Activated CD4-positive, alpha-beta T cell treated with anti-CD3 and anti-CD28 coated beads for 4 hours (primary cell): Measurements from ENCODE around the gene CCDC174.
"Not testable (repeated sequence)": the region's sequence is repeated elsewhere in the genome, so short reads cannot be mapped to it uniquely, and the experiment has no call there.

Source experiments
- DNase-seq, 2 donors: peaks; one replicate each; pipeline ENCODE4 v3.0.0-alpha.2; 2020

Gene CCDC174

DNA sequence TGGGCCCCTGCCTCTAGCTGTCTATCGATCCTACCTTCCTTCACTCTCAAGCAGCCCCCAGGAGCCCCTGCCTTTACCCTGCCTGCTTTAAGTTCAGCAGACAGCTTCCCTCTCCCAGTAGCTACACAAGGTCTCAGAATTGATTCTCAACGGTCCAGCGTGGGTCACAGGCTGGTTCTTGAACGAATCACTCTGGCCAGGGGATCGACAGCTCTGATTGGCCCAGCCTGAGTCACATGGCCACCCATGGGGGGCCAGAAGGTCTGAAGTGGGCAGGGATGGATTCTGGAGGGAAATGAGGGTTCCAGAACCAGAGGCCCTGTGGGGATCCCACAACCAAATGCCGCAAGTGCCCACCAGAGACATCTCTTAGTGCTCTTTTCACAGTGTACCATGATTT is 23.7 kb upstream of the CCDC174 start:
- no peak for DNase-seq

DNA sequence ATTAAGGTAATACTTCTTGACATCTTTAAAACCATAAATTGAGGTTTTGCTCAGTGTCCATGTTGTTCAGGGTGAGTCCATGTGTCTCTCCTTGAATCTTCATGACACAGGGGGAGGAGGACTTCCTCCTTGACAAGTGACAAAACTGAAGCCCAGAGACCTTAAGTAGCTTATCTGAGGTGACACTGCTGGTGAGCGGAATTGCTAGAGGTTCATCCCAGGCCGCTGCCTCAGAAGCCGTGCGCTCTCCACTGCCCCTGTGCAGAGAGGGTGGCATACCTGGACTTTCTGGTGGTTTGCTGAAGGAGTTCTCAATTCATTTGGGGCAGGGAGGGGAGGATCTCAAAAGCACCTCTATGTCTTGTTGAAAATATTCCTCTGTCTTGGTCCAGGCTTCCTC is 23.2 kb upstream of the CCDC174 start:
- no peak for DNase-seq

DNA sequence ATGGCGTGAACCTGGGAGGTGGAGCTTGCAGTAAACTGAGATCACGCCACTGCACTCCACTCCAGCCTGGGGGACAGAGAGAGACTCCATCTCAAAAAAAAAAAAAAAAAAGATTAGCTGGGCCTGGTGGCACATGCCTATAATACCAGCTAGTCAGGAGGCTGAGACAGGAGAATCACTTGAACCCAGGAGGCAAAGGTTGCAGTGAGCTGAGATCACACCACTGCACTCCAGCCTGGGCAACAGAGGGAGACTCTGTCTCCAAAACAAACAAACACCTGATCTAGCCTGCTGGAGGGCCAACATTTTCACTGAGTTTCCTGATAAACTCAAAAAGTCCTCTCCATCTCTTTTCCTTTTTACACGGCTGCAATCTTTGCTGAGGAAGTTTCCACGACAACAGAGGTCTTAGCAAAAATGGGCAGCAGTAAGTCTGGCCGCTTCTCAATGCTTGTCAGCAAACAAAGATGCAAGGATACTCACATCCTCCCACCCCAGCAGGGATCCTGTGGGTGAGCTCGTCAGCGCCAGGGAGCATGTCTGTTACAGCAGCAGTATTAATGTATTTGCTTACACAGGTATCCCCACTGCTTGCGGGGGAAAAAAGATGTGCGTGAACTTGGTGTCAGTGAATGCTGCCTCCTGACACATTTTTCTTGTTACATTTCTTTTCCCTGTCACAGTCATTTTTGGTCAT is 21.0 kb upstream of the CCDC174 start:
- DNase-seq, result no peak

DNA sequence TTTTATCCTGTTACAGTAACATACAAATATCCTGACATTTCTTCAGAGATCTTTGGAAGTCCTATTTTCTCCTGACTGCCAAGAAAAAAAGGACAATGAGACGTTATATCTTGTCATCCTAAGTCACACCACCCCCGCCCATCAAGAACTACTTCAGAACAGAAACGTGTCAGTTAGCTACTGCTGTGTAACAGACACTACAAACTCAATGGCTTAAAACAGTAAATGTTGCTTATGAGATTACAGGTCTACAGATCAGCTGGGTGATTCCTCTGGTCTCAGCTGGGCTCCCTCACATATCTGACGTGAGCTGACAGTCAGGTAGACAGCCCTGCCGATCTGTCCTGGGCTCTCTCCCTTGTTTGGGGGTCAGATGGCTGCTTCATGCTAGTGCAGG is 20.5 kb upstream of the CCDC174 start:
- no peak for DNase-seq

DNA sequence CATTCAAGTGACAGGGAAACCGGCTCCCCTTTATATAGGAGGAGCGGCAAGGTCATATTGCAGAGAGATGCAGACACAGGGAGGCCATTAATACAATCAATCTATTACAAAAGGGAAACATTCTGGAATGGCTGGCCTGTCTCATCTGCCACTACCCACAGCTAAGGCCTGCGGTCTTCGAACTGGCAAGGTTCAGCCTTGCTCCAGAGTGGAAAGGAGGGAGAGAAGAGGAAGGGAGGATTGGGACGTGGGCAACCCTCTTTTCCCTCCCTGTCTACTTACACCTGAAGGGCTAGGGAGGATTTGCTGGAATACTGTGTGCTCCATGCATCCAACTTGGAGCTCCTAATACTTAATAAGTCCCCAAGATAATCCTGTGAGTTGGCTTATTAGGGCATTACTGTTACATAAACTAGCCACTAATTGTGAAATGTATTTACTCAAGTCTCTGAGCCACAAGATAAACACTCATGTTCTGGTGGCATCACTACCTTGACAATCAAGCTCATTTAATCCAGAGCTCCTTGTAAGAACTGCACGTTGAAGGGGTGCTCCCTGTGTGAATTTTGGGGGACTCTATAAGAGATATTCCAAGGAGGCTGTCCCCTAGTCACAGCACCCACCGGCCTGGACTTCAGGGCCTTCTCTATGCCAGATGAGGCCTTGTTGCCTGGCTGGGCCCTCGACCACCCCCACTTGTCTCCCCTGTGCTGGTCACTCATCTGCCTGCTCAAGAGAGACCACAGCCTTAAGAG is 19.7 kb upstream of the CCDC174 start:
- DNase-seq, result no peak

DNA sequence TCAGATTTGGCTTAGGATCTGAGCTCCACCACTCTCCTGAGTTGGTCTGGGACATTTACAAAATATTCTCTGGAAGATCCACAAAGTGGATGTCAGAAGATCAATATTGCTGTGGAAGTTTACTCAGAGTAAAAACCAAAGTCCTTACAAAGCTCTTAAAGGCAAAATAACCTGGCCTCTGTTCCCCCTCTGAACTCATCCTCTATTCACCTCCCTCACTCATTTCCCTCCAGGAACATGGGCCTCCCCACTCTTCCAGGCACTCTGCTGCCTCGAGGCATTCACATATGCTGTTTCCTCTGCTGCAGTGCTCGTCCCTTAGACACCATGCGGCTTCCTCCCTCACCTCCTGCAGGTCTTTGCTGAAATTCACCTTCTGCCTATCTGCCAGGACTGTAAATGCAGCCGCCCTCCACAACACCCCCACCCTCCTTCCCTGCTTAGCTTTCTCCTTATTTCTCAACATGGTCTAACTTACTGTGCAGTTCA is 19.1 kb upstream of the CCDC174 start:
- DNase-seq, result no peak

DNA sequence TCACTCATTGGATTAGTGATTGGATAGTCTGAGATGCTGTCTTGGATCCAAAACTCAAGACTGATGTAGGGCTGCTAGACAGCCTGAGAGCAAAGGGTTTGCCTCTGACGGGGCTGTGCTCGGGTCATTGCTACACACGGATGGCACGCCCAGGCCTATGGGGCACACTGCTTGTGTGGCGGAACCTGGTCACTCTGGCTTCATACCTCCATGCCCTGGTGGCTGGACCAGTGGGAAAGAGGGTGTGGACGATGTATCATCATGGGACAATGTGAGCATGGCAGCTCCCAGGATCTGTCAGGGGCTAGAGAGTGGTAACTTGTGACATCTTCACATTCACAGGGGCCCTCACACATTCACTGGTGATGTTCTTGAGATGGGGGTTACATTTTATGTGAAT is 18.1 kb upstream of the CCDC174 start:
- DNase-seq, result no peak

DNA sequence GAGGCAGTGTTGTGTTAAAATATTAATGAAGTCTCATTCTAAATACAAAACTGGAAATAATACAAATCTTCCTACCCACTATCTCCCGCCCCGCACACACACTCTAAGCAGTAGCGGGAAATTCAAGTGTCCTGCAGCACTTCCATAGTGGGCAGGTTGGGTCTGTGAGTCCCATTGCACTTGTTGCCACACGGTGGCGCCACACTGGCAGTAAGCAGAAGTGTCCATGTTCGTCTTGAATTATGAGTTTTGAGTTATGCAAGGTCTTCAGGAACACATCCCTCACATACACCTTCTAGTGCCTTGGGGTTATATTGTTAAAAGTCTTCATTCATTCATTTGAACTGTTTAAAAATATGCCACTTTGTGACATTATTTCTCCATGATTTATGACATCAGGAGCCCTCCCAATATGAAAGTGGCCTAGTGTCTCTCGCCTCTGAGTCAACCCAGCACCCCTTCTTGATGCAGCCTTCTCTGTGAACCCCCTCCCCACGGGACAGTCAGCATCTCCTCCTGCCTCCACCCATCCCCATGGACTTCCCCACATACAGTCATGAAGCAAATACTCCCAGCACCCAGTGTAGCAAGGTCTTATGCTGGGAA is 17.6 kb upstream of the CCDC174 start:
- peak; percentile 47 to 58 for DNase-seq

DNA sequence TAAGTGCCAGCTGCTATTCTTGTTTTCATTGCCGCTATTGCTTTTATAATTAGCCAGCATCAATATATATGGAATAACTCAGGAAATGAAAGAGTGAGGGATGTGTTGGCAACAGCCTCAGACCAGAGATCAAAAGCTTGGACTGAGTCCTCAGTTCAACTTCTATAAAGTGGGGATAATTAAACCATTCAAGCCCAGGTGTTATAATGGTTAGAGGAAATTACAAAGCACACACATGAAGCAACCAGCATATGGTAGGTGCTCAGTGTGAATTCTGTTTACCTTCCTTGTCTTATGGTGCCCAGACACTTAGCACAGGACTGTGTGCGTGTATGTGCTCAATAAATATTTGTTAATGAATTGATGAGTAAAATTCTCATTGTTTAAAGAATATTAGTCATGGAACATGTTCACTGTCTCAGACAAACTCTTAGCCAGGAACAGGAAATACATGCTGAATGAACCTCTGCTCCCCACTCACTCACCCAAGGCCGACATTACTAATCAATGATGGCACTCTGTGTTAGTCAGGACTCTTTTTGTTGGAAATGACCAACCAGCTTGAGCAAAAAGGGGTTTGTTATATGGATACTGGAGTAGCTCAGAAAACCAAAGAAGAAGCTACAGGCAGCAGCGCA is 16.7 kb upstream of the CCDC174 start:
- no peak for DNase-seq

DNA sequence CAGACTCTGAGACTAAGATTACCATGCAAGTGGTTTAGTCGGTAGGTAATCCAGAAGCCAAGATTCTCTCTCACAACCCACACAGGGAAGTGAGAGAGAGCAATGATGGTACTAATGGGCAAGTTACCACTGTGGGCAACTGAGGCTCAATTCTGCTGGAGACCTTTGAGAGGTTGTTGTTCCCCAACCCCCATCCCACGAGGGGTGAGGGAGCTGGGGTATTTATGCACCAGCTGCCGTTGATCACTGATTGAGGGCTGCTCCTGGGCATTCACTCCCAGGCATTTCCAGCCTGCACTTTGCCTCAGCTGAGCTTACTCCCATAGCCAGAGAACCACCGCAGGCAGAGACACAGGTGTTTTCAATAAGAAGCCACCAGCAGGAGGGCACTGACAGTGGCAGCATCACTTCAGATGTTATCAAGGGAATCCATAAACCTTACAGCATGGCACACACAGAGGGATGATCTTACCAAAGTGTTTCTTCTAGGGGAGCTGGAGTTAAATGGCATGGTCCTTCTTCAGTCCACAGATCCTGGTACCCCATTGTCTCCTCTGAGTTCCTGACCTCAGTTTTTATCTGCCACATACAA is 15.0 kb upstream of the CCDC174 start:
- no peak for DNase-seq

DNA sequence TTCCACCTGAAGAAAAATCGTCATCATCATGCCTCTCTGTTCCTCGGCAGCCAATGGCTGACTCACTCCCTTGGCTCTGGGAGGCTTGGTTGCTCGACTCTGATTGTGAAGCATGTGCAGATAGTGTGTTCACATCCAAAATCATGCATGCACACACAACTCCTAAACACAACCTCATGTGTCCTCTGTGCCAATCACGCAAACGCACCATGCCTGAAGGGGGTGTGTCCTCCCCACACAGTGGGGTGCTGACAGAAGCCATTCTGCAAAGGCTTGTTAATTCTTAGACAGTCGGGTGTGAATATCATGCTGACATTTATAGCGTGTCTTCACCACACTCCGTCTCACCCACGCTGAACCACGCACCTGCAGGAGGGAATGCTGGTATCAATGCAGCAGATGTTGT is 11.4 kb upstream of the CCDC174 start:
- no peak for DNase-seq

DNA sequence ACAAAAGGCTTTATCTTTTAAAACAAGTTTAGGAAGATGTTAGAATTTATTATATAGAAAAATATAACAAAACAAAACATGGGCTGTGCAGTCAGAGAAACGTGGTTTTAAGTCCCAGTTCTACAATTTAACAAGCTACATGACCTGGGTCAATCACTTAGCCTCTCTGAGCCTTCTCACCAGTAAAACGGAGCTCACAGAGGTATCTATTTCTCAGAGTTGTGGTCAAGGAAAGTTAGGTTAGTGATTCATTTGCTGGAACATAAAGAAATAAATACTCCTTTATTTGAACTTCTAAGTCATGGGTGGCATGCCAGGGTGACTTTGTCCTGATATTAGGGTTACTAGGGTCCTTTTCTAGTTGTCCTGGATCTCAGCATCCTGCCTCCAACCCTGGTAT is 10.8 kb upstream of the CCDC174 start:
- no peak for DNase-seq

DNA sequence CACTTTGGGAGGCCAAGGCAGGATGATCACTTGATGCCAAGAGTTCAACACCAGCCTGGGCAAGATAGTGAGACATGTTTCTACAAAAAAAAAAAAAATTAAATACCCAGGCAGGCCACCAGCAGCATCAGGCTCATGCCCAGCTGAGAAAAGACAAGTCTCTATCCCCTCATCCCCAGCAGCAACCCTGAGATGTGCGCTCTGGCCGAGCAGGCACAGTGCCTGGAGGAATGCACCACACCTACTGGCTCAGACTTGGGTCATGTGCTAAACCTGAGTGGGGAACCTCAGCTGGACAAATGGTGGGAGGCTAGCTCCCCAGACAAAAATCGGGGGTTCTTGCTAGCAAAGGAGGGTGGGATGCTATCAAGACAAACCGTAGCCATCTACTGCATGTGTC is 10.2 kb upstream of the CCDC174 start:
- no peak for DNase-seq

DNA sequence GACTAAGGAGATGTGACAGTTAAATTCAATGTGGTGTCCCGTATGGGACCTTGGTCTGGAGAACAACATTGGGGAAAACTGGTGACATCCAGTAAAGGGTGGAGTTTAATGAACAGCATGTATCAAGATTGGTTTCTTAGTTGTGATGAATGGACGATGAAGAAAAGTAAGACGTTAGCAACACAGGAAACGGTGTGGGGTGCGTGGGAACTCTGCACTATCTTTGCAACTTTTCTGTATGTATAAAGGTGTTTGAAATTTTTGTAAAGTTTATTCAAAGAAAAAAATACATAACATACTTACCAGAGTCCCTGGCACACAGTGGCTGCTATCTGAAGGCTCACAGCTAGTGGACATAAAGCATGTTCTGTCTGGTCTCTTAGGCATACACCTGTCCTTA is 6.1 kb upstream of the CCDC174 start:
- no peak for DNase-seq

DNA sequence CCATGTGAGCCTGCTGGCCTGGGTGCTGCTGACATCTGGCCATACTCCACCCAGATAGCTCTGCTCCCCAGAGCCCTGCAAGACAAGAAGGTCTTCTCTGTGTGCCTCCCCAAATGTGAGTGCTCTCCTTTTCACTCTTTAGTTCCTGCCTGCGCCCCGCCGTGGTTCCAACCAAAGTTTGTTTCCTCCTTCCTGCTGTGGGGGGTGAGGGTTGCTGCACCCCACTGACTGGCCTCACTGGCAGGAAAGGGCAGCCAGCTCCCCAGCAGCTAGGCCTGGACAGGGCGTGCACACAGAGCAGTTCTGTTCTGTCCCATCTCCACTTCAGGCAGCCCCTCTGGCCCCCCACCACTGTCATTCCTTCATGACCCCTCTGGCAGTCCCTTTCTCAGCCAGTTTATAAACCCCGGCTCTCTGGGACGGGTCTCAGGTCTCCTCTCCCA is 5.4 kb upstream of the CCDC174 start:
- DNase-seq, result no peak

DNA sequence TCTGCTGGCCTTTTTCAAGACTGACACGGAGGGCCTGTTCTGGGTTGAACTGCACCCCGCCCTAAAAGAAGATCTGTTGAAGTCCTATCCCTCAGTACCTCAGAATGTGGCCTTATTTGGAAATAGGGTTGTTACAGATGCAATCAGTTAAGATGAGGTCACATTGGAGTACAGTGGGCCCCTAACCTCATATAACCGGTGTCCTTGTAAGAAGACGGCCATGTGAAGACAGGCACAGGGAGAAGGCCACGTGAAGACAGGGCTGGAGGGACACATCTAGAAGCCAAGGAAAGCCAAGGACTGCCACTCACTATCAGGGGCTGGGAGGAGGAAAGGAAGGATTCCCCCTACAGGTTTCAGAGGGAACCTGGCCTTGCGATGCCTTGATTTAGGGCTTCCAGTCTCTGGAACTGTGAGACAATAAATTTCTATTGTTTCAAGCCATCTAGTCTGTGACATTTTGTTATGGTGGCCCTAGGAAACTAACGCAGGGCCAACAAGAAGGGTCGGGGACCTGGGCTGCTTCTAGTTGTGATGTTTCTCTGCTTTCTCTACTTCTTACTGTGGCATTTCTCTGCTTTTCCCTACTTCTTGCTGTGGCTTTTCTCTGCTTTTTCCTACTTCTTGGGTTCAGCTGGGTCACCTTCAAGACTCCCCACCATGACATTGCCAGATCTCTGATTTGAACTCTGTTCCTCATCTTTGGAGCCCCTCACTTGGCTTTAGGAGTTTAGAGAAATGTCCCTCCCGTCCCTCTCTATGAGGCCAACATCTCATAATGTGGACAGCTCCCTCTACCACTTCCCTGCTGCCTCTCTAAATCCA is 4.8 kb upstream of the CCDC174 start:
- no peak for DNase-seq

DNA sequence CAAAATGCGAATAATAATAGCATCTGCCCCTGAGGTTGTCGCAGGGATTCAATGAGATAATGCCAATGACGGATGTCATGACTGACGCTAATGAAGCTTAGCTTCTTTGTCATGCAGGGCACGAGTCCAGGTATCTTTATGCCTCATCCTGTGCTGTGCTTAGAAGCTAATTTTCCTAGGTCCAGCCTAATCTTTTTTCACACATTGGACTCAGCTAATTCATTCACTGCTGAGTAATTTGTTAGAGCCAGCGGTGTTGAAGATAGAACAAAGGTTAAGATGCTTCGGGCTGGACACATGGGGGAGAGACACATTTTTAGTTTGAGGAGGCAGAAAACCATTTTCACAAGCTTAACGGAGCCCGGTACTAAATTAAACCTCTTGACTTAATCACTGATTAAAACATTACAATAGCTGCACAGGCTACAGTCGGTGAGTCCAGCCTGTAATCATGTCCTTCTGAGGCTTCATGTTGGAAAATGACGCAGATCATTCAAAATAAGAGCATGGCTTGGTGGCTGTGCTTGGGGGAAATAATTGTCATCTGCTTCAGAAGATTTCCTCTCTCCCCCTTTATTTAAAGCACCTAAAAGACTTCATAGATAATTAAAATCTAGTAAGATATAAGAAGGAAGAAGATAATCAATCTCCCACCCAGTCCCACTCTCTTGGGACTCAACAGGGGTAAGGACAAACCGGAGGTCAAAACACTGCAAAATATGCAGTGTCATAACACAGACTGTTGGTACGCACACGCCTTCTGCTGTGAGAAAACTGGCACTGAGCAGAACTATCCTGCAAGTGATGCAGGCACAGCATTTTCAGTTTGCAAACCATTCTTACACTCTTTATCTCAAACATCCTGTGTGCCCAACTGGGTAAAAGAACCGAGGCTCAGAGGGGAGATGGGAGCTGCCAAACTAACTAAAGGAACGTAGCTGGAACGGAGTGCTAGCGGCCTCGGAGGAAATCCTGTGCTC is 3.3 kb upstream of the CCDC174 start:
- no peak for DNase-seq

DNA sequence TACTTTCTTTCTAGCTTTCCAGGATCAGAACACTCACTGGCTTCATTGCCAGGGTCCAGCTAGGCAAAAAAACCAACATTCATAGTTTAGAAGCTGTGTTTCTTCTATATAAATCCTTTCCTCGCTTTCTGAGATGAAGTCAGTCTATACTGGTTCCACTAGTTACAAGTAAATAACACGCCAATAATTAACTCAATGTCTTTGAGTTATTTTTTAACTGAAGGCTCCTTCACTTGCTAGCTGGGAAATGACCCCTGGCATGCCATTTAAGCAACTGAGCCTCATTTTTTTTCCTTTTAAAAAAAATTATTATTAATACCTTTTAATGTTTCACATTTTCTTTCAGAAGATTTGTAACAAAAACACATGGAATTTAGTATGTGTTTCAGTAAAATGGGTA is 2.1 kb upstream of the CCDC174 start:
- no peak for DNase-seq

DNA sequence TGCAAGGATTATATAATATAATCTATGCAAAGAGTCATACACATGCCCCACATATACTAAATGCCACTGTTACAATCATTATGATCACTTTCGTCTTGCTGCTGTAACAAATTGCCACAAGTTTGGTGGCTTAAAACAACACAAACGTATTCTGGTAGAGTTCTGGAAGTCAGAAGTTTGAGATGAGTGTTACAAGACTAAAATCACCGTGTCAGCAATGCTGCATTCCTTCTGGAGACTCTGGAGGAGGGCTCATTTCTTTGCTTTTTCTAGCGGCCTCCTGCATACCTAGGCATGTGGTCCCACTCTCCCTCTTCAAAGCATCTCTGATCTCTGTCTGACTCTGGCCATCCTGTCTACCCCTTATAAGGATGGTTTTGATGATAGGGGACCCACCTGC is 1.4 kb upstream of the CCDC174 start:
- DNase-seq, result no peak

DNA sequence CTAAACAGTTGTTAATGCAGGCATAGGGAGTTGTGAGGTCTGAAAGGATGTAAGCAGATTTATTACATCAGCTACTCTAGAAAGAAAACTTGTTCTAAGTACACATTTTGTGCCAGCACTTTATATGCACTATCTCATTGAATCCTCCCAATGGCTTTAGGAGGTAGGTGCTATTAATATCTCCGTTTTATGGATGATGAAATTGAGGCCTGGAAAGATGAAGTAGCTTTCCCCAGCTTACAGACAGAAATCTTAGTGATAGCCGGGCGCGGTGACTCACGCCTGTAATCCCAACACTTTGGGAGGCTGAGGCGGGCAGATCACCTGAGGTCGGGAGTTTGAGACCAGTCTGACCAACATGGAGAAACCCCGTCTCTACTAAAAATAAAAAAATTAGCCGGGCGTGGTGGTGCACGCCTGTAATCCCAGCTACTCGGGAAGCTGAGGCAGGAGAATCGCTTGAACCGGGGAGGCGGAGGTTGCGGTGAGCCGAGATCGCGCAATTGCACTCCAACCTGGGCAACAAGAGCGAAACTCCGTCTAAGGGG is 872 bp downstream of the CCDC174 start:
- not testable (repeated sequence) for DNase-seq

DNA sequence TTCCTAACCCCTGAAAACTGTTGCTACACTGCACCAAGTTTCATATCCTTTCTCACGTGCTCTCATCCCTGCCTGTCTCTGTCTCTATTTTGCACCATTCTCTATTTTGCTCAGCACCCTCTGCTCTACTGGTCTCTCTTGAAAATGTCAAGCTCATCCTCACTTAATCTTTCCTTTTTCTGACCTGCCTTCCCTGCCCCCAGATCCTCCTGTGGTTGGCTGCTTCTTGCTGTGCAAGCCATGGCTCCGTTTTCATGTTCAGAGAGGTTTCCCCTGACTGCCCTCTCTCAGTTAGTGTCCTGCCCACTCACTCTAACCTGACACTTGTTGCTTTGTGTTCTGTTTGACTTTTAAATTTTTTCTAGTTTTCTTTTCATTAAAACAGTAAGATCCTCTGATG is 6.0 kb downstream of the CCDC174 start:
- no peak for DNase-seq
